GM23338 (cell line): Measurements from ENCODE around the gene NAALADL2. TPM values are rescaled to one million over a fixed set of nuclear protein-coding genes. Genes with fewer than 3 reads are reported as not detected.

Source experiments
- ATAC-seq: fragments of 200-7000 bp; cut with Tn5 transposase; 3 replicates; pipeline ENCODE4 v1.9.1; 2020
- DNase-seq: peaks from one replicate; pipeline ENCODE4 v3.0.0-alpha.2; 2015; ENCODE audit warnings: low spot score
- H2AFZ ChIP-seq: fragments of 200-600 bp; sonication (generic); 2 replicates; pipeline ENCODE4 v1.8.0; 2016; ENCODE audit warnings: antibody characterized with exemption, mild to moderate bottlenecking, moderate library complexity
- H3F3A ChIP-seq: fragments of 200-600 bp; sonication (generic); replicated peaks from 2 replicates; pipeline ENCODE4 v1.8.0; 2017; ENCODE audit warnings: antibody characterized with exemption, mixed run types, low read depth
- H3K27ac ChIP-seq: fragments of 200-600 bp; sonication (generic); 2 replicates; pipeline ENCODE4 v1.6.1; 2016; ENCODE audit warnings: low read depth
- H3K27me3 ChIP-seq: fragments of 200-600 bp; sonication (generic); 2 replicates; pipeline ENCODE4 v1.8.0; 2016; ENCODE audit warnings: mild to moderate bottlenecking, mixed run types, moderate library complexity; ENCODE audit not compliant: insufficient read depth
- H3K36me3 ChIP-seq: fragments of 200-600 bp; sonication (generic); 2 replicates; pipeline ENCODE4 v1.8.0; 2016; ENCODE audit warnings: mild to moderate bottlenecking; ENCODE audit not compliant: insufficient read depth
- H3K4me1 ChIP-seq: fragments of 200-600 bp; sonication (generic); 2 replicates; pipeline ENCODE4 v1.8.0; 2016; ENCODE audit warnings: mild to moderate bottlenecking, moderate library complexity; ENCODE audit not compliant: insufficient read depth
- H3K4me2 ChIP-seq: fragments of 200-600 bp; sonication (generic); 2 replicates; pipeline ENCODE4 v1.7.1; 2017; ENCODE audit warnings: mixed run types
- H3K4me3 ChIP-seq: fragments of 200-600 bp; sonication (generic); 2 replicates; pipeline ENCODE4 v1.6.1; 2016; ENCODE audit warnings: mixed run types
- H3K79me2 ChIP-seq: fragments of 200-600 bp; sonication (generic); replicated peaks from 2 replicates; pipeline ENCODE4 v1.8.0; 2017; ENCODE audit warnings: mild to moderate bottlenecking; ENCODE audit not compliant: insufficient read depth
- H3K9me2 ChIP-seq: fragments of 200-600 bp; sonication (generic); 2 replicates; pipeline ENCODE4 v1.8.0; 2017; ENCODE audit not compliant: insufficient read depth
- H4K20me1 ChIP-seq: fragments of 200-600 bp; sonication (generic); replicated peaks from 2 replicates; pipeline ENCODE4 v1.8.0; 2017; ENCODE audit warnings: mild to moderate bottlenecking; ENCODE audit not compliant: insufficient read depth
- H3K27ac Mint-ChIP-seq: 2 replicates; pipeline ENCODE4 v1.8.0; 2020; ENCODE audit warnings: inconsistent platforms, mild to moderate bottlenecking, moderate library complexity, mixed read lengths
- H3K27me3 Mint-ChIP-seq: 3 replicates; pipeline ENCODE4 v1.8.0; 2022; ENCODE audit warnings: low read depth, mild to moderate bottlenecking, moderate library complexity, mixed read lengths, inconsistent platforms; ENCODE audit not compliant: insufficient read depth, poor library complexity
- H3K36me3 Mint-ChIP-seq: 3 replicates; pipeline ENCODE4 v1.8.0; 2021; ENCODE audit warnings: low read depth, mild to moderate bottlenecking, inconsistent platforms, moderate library complexity, mixed read lengths
- H3K4me1 Mint-ChIP-seq: 3 replicates; pipeline ENCODE4 v1.8.0; 2020; ENCODE audit warnings: mild to moderate bottlenecking, inconsistent platforms, mixed read lengths
- H3K4me3 Mint-ChIP-seq: 3 replicates; pipeline ENCODE4 v1.8.0; 2021; ENCODE audit warnings: moderate library complexity, mild to moderate bottlenecking, inconsistent platforms, mixed read lengths
- H3K9me3 Mint-ChIP-seq: 3 replicates; pipeline ENCODE4 v1.8.0; 2020; ENCODE audit warnings: moderate library complexity, mild to moderate bottlenecking, inconsistent platforms, mixed read lengths
- CREB1 ChIP-seq: fragments of 250-450 bp; sonication (Bioruptor Pico); IDR thresholded peaks from 2 replicates; pipeline ENCODE4 v1.5.0; 2020; ENCODE audit warnings: low read depth, mild to moderate bottlenecking, moderate library complexity
- EZH2 ChIP-seq: fragments of 200-600 bp; sonication (generic); IDR thresholded peaks from one replicate; pipeline ENCODE4 v1.8.0; 2017; ENCODE audit warnings: antibody characterized with exemption, mild to moderate bottlenecking, low read depth; ENCODE audit not compliant: unreplicated experiment
- EZH2phosphoT487 ChIP-seq: fragments of 200-600 bp; sonication (generic); IDR thresholded peaks from one replicate; pipeline ENCODE4 v1.8.1; 2018; ENCODE audit warnings: antibody characterized with exemption; ENCODE audit not compliant: unreplicated experiment
- JUNB ChIP-seq: IDR thresholded peaks from one replicate; pipeline ENCODE4 v1.6.1; 2016; ENCODE audit warnings: antibody characterized with exemption; ENCODE audit not compliant: unreplicated experiment
- NANOG ChIP-seq: IDR thresholded peaks from 2 replicates; pipeline ENCODE4 v1.6.1; 2016; ENCODE audit warnings: antibody characterized with exemption, borderline replicate concordance
- POLR2AphosphoS5 ChIP-seq: IDR thresholded peaks from 2 replicates; pipeline ENCODE4 v1.6.1; 2016; ENCODE audit warnings: antibody characterized with exemption, low read depth
- ZNF114 ChIP-seq: fragments of 250-450 bp; sonication (Bioruptor Pico); IDR thresholded peaks from 2 replicates; pipeline ENCODE4 v1.5.0; 2020; ENCODE audit warnings: mild to moderate bottlenecking, moderate library complexity
- ZNF331 ChIP-seq: fragments of 250-450 bp; sonication (Bioruptor Pico); IDR thresholded peaks from 2 replicates; pipeline ENCODE4 v1.5.0; 2020; ENCODE audit warnings: low read depth, mild to moderate bottlenecking, moderate library complexity
- polyA plus RNA-seq: library from polyadenylated mRNA; unstranded; fragments of >200 nt; fragmentation: Nextera tagmentation; extraction: Ambion mirVana; gene quantifications from 2 replicates; pipeline ENCODE4 v1.2.1, GENCODE V29; 2016
- total RNA-seq: library from RNA; depleted of rRNA; stranded (reverse); fragments of >200 nt; shearing (Covaris generic); gene quantifications from 2 replicates; pipeline ENCODE4 v1.2.3, GENCODE V29; 2014
- TF ChIP-seq, protein P1 (sequence below): IDR thresholded peaks from one replicate; pipeline ENCODE4 v1.6.1; 2018; ENCODE audit warnings: antibody characterized with exemption; ENCODE audit not compliant: unreplicated experiment
- TF ChIP-seq, protein P2 (sequence below): IDR thresholded peaks from 2 replicates; pipeline ENCODE4 v1.6.1; 2016; ENCODE audit warnings: antibody characterized with exemption
- TF ChIP-seq, protein P3 (sequence below): fragments of 250-450 bp; sonication (Bioruptor Pico); IDR thresholded peaks from 2 replicates; pipeline ENCODE4 v1.5.0; 2020; ENCODE audit warnings: mild to moderate bottlenecking, moderate library complexity
- TF ChIP-seq, protein P4 (sequence below), 2 experiments: fragments of 200-600 bp in 1 of 2; sonication (generic) in 1 of 2; conservative IDR thresholded peaks; 2 replicates each; pipeline versions ENCODE4 v1.5.1 to v1.6.1; 2016 to 2017; ENCODE audit warnings: antibody characterized with exemption in 2 of 2, low read depth in 2 of 2, mild to moderate bottlenecking in 2 of 2, moderate library complexity in 1 of 2

NAALADL2 gene
- total and polyA plus RNA-seq, 2 experiments from 2014 or later = 1.6 to 2.6 TPM

DNA sequence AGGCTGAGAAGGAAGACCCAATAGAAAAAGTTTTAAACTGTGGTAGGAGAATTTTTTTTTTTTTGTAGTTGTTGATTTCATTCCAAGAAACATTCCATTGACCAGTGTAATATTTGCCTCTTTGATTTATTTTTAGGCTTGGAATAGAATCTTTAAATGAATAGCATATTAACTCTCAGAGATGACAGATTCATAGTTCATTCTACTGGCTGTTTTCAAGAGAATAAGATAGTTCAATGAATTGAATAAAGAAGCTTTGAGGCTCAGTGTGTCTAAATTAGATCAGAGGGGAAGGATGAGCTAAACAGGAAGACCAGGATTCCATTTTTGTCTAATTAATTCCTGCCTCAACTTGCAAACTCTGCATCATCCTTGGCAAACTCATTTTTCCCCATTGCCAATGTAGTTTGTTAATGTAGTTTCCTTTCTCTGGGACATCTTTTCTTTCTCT is 98.4 kb downstream of the NAALADL2 start:
- Histone ChIP-seq H3F3A (no peaks in the 10 kb centered on the region), H4K20me1 (no peaks in the 10 kb centered on the region), H3K27me3 (no peaks in the 10 kb centered on the region), H3K4me3 (no peak overlapping the region), H3K36me3 (no peaks in the 10 kb centered on the region), H3K27ac (no peak overlapping the region), H3K9me2 (no peaks in the 10 kb centered on the region), H3K4me1 (peaks cover 12% of the 10 kb centered on the region), H3K4me2 (no peak overlapping the region), H3K79me2 (no peaks in the 10 kb centered on the region), H2AFZ (no peak overlapping the region)
- Mint-ChIP-seq H3K36me3 (no peaks in the 10 kb centered on the region), H3K4me1 (peaks cover 17% of the 10 kb centered on the region), H3K27ac (no peak overlapping the region), H3K4me3 (no peak overlapping the region), H3K27me3 (no peaks in the 10 kb centered on the region), H3K9me3 (no peaks in the 10 kb centered on the region; the same call in 2 of the 3 replicates)
- DNase-seq (no peak), ATAC-seq (no peak)
- TF ChIP-seq, protein P1, sequence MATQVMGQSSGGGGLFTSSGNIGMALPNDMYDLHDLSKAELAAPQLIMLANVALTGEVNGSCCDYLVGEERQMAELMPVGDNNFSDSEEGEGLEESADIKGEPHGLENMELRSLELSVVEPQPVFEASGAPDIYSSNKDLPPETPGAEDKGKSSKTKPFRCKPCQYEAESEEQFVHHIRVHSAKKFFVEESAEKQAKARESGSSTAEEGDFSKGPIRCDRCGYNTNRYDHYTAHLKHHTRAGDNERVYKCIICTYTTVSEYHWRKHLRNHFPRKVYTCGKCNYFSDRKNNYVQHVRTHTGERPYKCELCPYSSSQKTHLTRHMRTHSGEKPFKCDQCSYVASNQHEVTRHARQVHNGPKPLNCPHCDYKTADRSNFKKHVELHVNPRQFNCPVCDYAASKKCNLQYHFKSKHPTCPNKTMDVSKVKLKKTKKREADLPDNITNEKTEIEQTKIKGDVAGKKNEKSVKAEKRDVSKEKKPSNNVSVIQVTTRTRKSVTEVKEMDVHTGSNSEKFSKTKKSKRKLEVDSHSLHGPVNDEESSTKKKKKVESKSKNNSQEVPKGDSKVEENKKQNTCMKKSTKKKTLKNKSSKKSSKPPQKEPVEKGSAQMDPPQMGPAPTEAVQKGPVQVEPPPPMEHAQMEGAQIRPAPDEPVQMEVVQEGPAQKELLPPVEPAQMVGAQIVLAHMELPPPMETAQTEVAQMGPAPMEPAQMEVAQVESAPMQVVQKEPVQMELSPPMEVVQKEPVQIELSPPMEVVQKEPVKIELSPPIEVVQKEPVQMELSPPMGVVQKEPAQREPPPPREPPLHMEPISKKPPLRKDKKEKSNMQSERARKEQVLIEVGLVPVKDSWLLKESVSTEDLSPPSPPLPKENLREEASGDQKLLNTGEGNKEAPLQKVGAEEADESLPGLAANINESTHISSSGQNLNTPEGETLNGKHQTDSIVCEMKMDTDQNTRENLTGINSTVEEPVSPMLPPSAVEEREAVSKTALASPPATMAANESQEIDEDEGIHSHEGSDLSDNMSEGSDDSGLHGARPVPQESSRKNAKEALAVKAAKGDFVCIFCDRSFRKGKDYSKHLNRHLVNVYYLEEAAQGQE = no peak
- TF ChIP-seq NANOG = no peak
- no peak for TF ChIP-seq EZH2phosphoT487
- TF ChIP-seq EZH2 = no peak
- no peak for TF ChIP-seq JUNB
- TF ChIP-seq, protein P2, sequence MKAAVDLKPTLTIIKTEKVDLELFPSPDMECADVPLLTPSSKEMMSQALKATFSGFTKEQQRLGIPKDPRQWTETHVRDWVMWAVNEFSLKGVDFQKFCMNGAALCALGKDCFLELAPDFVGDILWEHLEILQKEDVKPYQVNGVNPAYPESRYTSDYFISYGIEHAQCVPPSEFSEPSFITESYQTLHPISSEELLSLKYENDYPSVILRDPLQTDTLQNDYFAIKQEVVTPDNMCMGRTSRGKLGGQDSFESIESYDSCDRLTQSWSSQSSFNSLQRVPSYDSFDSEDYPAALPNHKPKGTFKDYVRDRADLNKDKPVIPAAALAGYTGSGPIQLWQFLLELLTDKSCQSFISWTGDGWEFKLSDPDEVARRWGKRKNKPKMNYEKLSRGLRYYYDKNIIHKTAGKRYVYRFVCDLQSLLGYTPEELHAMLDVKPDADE = no peak
- no peak for TF ChIP-seq POLR2AphosphoS5
- TF ChIP-seq, protein P3, sequence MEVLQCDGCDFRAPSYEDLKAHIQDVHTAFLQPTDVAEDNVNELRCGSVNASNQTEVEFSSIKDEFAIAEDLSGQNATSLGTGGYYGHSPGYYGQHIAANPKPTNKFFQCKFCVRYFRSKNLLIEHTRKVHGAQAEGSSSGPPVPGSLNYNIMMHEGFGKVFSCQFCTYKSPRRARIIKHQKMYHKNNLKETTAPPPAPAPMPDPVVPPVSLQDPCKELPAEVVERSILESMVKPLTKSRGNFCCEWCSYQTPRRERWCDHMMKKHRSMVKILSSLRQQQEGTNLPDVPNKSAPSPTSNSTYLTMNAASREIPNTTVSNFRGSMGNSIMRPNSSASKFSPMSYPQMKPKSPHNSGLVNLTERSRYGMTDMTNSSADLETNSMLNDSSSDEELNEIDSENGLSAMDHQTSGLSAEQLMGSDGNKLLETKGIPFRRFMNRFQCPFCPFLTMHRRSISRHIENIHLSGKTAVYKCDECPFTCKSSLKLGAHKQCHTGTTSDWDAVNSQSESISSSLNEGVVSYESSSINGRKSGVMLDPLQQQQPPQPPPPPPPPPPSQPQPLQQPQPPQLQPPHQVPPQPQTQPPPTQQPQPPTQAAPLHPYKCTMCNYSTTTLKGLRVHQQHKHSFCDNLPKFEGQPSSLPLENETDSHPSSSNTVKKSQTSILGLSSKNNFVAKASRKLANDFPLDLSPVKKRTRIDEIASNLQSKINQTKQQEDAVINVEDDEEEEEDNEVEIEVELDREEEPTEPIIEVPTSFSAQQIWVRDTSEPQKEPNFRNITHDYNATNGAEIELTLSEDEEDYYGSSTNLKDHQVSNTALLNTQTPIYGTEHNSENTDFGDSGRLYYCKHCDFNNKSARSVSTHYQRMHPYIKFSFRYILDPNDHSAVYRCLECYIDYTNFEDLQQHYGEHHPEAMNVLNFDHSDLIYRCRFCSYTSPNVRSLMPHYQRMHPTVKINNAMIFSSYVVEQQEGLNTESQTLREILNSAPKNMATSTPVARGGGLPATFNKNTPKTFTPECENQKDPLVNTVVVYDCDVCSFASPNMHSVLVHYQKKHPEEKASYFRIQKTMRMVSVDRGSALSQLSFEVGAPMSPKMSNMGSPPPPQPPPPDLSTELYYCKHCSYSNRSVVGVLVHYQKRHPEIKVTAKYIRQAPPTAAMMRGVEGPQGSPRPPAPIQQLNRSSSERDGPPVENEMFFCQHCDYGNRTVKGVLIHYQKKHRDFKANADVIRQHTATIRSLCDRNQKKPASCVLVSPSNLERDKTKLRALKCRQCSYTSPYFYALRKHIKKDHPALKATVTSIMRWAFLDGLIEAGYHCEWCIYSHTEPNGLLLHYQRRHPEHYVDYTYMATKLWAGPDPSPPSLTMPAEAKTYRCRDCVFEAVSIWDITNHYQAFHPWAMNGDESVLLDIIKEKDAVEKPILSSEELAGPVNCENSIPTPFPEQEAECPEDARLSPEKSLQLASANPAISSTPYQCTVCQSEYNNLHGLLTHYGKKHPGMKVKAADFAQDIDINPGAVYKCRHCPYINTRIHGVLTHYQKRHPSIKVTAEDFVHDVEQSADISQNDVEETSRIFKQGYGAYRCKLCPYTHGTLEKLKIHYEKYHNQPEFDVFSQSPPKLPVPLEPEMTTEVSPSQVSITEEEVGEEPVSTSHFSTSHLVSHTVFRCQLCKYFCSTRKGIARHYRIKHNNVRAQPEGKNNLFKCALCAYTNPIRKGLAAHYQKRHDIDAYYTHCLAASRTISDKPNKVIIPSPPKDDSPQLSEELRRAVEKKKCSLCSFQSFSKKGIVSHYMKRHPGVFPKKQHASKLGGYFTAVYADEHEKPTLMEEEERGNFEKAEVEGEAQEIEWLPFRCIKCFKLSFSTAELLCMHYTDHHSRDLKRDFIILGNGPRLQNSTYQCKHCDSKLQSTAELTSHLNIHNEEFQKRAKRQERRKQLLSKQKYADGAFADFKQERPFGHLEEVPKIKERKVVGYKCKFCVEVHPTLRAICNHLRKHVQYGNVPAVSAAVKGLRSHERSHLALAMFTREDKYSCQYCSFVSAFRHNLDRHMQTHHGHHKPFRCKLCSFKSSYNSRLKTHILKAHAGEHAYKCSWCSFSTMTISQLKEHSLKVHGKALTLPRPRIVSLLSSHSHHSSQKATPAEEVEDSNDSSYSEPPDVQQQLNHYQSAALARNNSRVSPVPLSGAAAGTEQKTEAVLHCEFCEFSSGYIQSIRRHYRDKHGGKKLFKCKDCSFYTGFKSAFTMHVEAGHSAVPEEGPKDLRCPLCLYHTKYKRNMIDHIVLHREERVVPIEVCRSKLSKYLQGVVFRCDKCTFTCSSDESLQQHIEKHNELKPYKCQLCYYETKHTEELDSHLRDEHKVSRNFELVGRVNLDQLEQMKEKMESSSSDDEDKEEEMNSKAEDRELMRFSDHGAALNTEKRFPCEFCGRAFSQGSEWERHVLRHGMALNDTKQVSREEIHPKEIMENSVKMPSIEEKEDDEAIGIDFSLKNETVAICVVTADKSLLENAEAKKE (CRISPR knock-in tag) = no peak
- TF ChIP-seq, protein P4, sequence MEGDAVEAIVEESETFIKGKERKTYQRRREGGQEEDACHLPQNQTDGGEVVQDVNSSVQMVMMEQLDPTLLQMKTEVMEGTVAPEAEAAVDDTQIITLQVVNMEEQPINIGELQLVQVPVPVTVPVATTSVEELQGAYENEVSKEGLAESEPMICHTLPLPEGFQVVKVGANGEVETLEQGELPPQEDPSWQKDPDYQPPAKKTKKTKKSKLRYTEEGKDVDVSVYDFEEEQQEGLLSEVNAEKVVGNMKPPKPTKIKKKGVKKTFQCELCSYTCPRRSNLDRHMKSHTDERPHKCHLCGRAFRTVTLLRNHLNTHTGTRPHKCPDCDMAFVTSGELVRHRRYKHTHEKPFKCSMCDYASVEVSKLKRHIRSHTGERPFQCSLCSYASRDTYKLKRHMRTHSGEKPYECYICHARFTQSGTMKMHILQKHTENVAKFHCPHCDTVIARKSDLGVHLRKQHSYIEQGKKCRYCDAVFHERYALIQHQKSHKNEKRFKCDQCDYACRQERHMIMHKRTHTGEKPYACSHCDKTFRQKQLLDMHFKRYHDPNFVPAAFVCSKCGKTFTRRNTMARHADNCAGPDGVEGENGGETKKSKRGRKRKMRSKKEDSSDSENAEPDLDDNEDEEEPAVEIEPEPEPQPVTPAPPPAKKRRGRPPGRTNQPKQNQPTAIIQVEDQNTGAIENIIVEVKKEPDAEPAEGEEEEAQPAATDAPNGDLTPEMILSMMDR (conservative IDR thresholded peaks at IDR 0.05; ENCODE audit: low read depth in 2 of 2) = no peak
- no peak for TF ChIP-seq ZNF331 (CRISPR knock-in tag)
- TF ChIP-seq ZNF114 (CRISPR knock-in tag) = no peak
- TF ChIP-seq CREB1 (CRISPR knock-in tag) = no peak
